ENCODE results near the gene HDHD3.
A peak's percentile ranks its signal among the peaks of the same experiment; 100 is the strongest.
"Not testable (repeated sequence)": the region's sequence is repeated elsewhere in the genome, so short reads cannot be mapped to it uniquely, and the experiment has no call there.

Gene HDHD3, protein sequence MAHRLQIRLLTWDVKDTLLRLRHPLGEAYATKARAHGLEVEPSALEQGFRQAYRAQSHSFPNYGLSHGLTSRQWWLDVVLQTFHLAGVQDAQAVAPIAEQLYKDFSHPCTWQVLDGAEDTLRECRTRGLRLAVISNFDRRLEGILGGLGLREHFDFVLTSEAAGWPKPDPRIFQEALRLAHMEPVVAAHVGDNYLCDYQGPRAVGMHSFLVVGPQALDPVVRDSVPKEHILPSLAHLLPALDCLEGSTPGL

DNA sequence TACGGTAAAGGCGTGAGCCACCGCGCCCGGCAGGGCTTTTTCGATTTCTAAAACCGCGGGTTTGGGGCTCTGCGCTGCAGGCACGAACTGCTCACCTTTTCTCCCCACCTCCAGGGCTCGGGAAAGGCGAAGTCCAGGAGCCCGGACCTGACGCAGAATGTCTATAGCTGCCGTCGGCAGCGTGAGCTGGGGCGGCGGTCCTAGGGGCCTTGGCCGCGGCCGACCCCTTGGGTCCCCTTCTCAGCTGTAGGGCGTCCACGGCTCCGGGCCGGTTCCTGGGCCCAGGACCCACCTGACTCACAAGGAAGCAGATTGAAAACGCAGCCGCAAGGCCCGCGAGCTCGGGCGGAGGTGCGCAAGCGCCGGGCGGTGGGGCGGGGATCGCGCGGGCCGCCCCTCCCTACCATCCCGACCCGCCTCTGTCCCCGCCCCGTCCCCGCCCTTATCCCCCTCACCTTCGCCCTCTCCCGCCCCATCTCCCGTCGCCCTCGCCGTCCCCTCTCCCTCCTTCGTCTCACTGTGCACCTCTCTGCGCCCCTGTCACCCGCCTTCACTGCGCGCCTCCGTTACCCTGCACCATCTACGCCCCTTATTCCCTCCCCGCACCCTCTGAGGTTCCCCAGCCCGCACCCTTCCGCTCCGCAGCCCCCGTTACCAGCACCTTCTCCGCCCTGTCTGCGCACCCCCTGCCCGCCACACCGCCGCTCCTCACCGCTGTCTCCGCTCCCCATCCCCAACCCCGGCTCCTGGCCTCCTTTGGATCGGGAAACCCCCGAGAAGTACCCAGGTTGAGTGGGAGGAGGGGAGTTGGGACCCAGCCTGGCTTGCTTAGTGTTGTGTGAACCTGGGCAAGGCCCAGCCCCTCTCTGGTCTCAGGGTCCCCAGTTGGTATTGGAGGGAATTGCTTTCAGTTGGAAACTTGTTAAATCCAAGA is at the start of gene HDHD3:
TSS of gene HDHD3 (minus strand) at position 353 of the 934 bp plus-strand sequence. CDS start 2,632 bp downstream, outside the sequence.
- peak; percentile 62 to 69 (median 65) for DNase-seq (ENCODE audit: low read depth in 2 of 3, low spot score in 1 of 3)

DNA sequence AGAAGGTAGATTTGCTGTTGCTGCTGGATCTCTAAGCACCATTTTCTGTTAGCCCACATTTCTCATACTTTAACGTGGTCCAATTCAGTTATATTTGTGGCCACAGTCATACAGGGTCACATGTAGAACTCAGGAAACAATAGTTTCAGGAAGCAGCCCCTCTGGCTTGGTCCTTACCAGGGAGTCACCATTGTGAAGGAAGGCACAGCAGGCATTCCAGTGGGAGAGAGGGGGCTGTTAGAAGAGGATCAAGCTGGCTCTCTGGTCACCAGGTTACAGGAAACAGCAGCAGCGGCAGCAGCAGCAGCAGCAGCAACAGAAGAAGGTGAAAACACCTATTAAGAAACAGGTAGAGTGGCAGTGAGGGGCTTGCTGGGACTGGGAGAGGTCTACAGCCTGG is 48.3 kb upstream of the HDHD3 start:
- no peak for DNase-seq (ENCODE audit: low read depth in 2 of 3, low spot score in 1 of 3)

DNA sequence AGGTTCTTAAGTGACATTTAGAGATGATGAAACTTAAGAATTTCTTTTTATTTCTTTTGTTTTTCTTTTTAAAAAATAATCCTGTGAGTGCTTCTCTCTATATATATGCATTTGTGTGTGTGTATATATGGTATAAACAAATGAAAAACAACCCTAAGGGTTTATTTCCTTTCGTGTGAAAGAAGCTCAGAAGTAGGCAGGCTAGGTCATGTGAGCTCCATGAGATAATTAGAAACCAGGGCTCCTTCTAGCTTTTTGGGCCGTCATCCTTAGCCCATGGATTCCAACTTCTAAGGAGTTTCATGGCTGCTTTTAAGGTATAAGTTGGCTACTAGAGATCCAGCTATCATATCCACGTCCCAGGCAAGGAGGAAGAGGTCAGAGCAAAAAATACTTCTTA is 44.9 kb upstream of the HDHD3 start:
- no peak for DNase-seq (ENCODE audit: low read depth in 2 of 3, low spot score in 1 of 3)

DNA sequence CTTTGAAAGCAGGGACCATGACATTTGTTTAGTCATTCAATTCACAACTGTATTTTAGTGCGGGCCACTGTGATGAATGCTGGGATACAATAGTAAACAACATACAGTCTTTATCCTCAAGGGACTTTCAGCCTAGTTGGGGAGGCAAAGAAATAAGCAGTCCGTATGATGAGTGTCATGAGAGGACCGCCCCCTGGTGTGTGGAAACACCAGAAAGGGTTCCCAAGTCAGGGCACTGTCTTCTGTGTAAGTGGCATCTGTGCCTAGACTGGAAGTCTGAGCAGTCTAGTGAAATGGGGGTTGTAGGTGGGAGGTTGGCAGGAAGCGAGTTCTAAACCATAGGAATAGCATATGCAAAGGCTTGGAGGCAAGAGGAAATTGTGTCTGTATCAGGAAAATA is 40.6 kb upstream of the HDHD3 start:
- DNase-seq (ENCODE audit: low read depth in 2 of 3, low spot score in 1 of 3): no peak

DNA sequence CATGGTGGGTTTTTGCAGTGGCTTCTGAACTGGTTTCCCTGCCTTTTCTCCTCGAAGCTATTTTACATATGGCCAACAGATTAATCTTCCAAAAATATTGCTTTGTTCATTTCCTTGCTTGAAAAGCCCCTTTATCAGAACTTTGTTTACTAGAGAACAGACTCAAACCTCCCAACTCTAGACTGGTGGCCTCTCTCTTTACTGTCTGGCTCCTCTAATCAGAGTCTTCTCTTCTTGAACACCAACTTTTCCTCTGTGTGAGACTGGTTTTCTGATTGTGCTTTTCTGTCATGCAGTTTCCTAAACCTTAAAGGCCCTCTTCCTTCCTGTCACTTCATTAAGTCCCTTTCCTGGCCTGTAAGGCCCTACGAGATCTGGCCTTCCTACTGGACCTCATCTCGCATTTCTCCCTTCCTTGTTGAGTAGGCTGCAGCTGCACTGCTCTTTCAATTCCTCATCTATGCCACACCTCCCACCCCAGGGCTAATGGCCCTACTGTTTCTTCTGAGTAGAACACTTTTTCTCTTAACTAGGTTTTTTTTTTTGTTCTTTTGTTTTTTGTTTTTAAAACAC is 39.4 kb upstream of the HDHD3 start:
- no peak for DNase-seq (ENCODE audit: low read depth in 2 of 3, low spot score in 1 of 3)

DNA sequence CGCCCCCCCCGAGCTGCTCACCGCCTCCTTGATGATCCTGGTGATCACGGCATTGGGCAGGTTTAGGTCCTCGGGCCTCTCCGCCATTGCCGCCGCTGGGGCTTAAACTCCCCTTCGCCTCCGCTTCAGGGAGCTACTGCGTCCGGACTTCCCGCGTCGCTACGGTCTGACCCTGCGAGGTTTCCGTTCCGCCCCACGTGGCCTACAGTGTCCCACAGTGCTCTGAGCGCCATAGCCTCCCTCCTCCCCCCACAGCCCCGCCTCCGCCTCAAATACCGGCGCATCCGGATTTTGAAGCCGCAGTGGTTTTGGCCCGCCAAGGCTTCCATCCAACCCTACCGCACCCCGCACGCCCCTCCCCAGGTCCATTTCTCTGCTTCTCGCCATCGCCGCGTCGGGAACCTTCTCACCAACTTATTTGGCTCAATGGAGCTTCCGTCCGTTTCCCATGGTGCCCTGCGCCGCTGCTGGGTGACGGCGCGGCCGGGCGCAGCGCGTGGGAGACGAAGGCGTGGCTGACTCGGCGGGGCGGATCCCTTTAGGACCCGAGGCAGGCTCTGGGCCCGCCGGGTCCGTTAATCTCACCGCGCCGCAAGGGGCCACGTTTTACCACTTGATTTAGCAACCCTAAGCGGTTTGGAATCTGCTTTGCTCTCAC is 33.5 kb upstream of the HDHD3 start, which contains the start of the genes C9orf43 and POLE3:
TSS of gene C9orf43 (plus strand) at position 541 of the 658 bp plus-strand sequence. CDS start 2,747 bp downstream, outside the sequence.
TSS of gene POLE3 (minus strand) at position 469 of the 658 bp plus-strand sequence. CDS start at position 87, 382 bp downstream.
- DNase-seq (ENCODE audit: low read depth in 2 of 3, low spot score in 1 of 3): peak; percentile 93 to 96 (median 95)

DNA sequence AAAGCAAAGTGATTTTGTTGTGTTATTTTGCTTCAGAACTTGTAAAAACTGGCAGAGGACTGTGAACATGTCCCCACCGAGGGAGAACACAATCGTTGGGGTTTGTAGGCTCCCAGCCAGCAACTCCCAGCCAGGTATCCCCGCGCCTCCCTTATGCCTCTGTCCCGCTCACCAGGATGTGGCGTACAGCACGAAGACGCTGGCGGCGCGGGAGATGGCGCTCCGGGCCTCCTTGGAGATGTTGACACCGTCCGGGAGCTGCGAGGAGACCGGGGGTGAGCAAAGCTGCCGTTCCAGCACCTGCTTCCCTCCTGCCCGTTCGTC is 33.1 kb upstream of the HDHD3 start:
- no peak for DNase-seq (ENCODE audit: low read depth in 2 of 3, low spot score in 1 of 3)

DNA sequence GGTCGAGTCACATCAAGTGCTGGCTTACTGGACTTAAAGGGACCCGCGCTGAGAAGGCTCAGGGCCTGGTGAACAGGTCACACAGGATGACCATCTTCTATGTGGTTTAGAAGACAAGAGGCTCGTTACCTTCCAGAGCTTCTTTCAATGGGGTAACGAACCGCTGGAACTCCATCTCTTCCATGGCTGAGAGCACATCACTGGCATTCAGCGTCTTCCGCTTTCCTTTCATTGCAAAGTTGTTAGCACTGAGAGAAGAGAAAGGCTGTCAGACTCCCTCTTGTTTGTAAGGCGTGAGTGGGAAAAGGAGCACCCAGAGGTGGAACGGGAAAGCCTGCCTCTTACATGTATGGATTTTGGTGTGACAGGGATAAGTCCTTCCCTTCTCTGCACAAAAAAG is 32.7 kb upstream of the HDHD3 start:
- no peak for DNase-seq (ENCODE audit: low read depth in 2 of 3, low spot score in 1 of 3)

DNA sequence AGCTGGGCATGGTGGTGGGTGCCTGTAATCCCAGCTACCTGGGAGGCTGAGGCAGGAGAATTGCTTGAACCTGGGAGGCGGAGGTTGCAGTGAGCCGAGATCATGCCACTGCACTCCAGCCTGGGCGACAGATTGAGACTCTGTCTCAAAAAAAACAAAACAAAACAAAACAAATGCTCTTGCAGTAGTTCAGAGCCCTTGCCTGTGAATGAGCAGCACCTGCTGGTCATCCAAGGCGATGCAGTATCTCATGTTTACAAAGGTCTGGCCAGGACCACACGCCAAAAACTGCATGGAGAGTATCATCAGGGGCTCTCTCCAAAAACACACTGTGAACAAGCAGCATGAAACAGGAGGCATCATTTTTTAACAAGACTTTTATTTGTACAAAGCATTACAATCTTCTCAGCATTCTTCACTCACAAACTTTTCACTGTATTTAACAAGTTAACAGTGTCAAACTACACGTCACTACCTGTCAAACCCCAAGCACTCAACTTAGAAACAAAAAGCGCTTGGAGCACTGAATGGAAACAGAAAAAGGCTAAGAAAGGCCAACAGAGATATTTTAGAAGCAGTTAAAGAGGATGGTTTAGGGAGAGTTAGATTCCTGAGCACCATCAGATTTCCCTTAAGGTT is 30.2 kb upstream of the HDHD3 start:
- peak in 2 of 3 donors; percentile 33 to 35 for DNase-seq (ENCODE audit: low read depth in 2 of 3, low spot score in 1 of 3)

DNA sequence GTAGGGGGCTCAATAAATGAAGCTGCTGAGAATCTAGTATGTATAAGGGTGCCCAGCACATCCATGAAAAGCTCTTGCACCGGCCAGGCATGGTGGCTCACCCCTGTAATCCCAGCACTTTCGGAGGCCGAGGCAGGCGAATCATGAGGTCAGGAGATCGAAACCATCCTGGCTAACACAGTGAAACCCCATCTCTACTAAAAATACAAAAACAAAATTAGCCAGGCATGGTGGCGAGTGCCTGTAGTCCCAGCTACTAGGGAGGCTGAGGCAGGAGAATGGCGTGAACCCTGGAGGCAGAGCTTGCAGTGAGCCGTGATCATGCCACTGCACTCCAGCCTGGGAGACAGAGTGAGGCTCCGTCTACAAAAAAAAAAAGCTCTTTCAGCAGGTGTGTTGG is 29.6 kb upstream of the HDHD3 start:
- DNase-seq (ENCODE audit: low read depth in 2 of 3, low spot score in 1 of 3): not testable (repeated sequence)

DNA sequence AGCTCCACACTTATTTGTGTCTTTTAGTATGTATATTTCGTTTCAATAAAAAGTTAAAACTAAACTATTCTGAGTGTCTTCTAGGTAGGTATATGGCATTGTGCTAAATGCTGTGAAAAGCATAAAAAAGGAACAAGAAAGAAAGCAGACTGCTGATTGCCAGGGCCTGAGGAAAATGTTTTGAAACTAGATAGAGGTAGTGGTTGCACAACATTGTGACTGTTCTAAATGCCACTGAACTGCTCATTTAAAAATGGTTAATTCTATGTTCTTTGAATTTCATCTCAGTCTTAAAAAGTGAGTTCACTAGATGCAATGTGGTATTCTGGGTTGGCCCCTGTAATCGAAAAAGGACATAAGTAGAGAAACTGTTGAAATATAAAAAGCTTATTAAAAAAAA is 26.9 kb upstream of the HDHD3 start:
- DNase-seq (ENCODE audit: low read depth in 2 of 3, low spot score in 1 of 3): no peak

DNA sequence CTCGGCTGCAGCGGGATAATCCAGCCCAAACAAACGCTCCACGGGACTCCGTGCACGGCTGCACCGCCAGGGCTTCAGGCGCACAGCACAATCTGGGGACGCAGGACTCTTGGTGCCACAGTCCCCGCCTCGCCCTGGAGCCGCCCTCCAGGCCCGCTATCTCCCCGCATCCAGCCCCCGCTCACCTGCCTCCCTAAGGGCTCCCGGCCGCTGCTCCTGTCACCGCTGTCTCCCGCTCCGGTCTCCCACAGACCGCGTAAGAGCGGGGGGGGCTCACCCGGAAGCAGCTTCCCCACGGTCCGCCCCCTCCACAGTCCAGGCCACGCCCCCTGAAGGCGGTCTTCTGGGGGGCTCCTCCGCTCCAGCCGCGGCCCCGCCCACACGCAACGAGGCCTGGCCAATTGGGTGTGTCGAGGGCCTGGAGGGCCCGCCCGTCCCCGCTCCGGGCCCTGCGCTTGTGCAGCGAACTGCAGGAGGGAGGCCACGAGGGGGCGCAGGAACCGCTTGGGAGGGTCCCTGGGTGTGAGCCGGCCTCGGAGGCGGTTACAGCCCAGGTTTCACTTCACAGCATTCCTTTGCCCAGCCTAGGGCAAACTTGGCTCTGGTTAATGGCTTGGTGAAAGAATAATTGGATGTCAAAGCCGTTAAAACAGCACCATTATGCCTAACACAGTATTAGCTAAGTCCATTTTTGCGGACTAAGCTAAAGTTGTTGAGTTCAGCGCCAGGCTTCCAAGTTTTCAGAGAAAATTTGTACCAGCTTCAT is 24.4 kb upstream of the HDHD3 start, which contains the start of gene ALAD:
TSS of gene ALAD (minus strand) at position 258 of the 766 bp plus-strand sequence. CDS start 7,725 bp downstream, outside the sequence.
- peak; percentile 96 to 99 (median 99) for DNase-seq (ENCODE audit: low read depth in 2 of 3, low spot score in 1 of 3)

DNA sequence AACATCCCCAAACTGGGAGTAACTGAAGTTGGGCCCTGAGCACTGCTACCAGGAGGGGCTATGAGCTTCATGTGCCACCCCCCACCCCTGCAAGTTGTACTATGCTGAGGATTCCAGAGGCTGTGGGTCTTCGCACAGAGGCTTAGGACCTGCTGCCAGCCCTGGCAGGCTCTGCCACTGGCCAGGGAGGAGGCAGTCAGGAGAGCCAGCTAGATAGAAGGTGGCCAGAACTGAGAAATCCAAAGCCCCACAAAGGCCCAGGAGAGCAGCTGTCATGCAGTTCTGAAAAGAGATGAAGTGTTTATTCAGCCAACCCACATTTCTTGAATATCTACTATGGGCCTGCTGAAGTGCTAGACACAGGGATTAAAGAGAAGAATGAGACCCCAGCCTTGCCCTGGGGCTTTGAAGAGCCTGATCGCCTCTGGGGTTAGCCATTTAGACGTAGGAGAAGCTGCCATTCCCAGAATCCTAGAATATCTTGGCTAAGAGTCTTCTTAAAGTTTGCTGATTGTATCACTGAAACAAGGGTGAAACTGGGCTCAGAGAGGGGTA is 22.9 kb upstream of the HDHD3 start:
- DNase-seq (ENCODE audit: low read depth in 2 of 3, low spot score in 1 of 3): no peak

DNA sequence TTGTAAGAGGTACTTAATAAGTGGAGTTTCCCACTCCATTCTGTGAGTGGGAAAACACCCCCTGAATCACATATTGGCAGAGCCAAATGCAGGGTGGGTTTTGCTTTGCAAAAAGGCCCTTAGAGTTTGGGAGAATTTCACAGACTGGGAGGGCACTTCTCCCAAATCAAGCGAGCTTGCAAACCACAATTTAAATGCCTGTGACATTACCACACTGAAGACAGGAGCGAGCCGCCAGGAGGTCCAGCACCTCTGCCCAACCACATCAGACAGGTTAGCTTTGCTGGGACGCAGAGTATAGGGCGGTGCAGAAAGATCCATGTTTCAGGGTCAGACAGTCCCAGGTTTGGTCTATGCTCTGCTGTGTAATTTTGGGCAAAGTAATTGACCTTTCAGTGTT is 22.0 kb upstream of the HDHD3 start:
- DNase-seq (ENCODE audit: low read depth in 2 of 3, low spot score in 1 of 3): no peak

DNA sequence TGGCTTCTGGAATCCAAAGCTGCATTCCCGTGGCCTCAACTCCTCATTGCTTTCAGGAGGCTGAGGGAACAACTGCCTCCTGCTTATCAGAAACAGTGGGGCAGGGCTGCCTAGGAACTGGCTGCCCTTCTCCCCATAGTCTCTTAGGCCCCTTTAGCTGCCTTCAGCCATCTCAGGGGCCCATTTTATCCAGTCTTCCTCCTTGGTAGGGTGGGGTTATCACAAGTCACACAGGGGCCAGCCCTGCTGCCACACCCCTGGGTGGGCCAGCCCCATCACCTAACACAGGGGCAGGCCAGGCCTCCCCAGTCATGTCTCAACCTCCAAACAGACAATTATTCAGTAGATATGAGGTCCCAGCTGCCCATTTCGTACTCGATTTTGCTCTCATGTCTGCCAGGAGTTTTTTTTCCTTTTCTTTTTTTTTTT is 20.4 kb upstream of the HDHD3 start:
- no peak for DNase-seq (ENCODE audit: low read depth in 2 of 3, low spot score in 1 of 3)

DNA sequence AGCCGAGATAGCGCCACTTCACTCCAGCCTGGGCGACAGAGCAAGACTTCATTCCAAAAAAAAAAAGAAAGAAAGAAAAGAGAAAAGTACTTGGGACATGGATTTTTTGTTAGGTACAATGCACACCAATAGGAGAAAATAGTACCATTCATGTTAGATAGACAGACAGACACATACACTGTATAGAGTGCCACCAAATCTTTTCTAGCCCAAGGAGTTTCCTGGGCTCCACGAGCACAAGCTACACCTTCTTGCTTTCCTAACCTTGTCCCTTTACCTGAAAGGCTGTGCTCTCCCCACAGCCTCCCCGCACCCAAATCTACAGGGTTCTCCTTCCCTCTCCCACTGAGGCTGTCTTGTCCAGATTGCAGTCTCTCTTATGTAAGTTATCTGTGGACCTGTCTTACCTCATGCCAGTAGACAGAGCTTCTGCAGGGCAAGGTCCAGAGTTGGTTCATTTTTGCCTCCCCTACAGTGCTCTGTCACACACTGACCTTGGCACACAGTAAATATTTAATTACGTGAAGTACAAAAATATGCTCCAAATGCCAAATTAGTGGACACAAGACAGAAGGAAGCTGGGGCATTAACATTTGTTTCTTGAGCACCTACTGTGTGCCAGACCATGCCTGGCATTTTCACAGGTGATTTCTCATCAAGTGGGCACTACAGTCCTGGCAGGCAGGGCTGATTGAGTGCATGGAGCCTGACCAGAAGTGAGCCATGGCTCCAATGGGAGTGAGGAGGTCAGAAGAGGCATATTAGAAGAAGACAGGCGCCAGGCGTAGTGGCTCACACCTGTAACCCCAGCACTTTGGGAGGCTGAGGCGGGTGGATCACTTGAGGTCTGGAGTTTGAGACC is 18.4 kb upstream of the HDHD3 start:
- DNase-seq (ENCODE audit: low read depth in 2 of 3, low spot score in 1 of 3): no peak

DNA sequence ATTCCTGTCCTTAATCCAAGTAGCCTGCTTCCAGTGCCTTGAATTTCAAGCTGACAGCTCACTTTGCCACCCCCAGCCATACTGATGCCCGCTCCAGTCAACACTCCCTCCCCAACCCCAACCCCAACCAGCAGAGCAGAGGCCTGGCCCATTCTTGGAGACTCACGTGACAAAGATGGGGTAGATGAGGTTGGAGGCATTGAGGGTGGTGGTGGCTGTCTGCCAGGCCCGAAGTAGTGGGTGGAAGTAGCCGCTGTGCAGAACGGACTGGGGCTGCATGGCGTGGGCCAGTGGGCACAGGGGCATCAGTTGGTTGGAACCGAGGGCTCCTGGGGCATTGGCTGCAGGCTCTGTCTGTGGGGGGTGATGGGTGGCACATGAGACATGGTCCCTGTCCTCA is 16.5 kb upstream of the HDHD3 start:
- DNase-seq (ENCODE audit: low read depth in 2 of 3, low spot score in 1 of 3): no peak

DNA sequence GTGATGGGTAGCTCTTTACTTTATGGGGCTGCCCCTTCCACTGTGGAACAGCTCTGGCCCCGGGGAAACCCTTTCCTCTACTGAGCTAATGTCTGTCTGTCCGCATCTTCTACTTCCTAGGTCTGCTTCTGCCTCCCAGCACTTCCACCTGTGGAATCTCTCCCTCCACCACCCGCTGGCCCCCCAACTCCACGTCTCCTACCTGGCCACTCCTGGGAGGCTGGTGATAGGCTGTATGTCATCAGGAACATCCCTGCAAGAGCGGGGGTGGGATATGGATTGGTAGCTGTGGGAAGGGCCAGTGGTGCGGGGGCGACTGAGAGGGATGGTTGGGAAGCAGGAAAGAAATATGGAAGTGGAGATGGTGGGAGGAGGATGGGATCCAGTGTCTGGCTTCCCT is 15.1 kb upstream of the HDHD3 start:
- no peak for DNase-seq (ENCODE audit: low read depth in 2 of 3, low spot score in 1 of 3)

Measured in stimulated activated CD4-positive, alpha-beta T cell treated with anti-CD3 and anti-CD28 coated beads, Interleukin-12 subunit alpha, Interleukin-12 subunit beta, amount 100 ng/mL, for 48 hours (primary cell).